ENCODE results near the gene FAM13A.
"Not testable (repeated sequence)": the region's sequence is repeated elsewhere in the genome, so short reads cannot be mapped to it uniquely, and the experiment has no call there.

The FAM13A gene

DNA sequence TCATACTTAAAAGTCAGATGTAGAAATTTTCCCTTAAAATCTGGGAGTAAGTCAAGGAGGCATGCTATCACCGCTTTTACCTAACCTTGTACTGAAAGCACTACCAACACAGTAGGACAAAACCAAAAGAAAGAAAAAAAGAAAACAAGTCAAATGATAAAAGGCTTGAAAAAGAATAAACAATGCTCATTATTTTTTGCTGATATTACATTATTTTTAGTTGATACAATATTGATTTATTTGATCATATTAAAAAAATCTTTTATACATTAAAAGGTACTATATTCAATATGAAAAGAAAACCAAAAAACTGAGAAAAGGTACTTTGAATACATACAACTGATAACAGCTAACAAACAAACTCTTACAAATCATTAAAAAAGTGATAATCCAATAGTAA, 164.3 kb downstream of the FAM13A start:
- DNase-seq: no peak

DNA sequence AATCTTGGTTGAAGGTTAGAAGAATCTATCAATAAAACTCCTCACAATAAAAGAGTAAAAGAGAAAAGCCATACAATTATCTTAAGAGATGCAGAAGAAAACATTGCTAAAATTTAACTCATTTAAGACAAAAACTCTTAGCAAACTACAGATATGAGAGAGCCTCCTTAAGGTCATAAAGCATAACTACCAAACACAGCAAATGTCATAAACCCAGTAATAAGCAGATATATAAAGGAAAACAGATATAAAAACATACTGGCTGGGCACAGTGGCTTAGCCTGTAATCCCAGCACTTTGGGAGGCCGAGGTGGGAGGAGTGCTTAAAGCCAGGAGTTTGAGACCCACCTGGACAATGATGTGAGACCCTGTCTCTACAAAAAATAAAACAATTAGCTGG, 165.3 kb downstream of the FAM13A start:
- DNase-seq: no peak

DNA sequence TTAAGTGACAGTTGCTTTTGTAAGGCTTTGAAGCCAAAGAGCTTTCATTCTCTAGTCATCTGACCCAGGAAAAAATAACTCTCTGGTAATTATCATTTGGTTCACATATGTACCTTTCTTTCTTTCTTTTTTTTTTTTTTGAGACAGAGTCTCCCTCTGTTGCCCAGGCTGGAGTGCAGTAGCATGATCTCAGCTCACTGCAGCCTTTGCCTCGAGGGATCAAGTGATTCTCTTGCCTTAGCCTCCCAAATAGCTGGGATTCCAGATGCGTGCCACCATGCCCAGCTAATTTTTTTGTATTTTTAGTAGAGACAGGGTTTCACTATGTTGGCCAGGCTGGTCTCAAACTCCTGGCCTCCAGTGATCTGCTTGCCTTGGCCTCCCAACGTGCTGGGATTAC, 169.6 kb downstream of the FAM13A start:
- DNase-seq: not testable (repeated sequence)

GRCh38 chr4:88881227-88881569, 175.8 kb downstream of the FAM13A start:
- no peak for DNase-seq

DNA sequence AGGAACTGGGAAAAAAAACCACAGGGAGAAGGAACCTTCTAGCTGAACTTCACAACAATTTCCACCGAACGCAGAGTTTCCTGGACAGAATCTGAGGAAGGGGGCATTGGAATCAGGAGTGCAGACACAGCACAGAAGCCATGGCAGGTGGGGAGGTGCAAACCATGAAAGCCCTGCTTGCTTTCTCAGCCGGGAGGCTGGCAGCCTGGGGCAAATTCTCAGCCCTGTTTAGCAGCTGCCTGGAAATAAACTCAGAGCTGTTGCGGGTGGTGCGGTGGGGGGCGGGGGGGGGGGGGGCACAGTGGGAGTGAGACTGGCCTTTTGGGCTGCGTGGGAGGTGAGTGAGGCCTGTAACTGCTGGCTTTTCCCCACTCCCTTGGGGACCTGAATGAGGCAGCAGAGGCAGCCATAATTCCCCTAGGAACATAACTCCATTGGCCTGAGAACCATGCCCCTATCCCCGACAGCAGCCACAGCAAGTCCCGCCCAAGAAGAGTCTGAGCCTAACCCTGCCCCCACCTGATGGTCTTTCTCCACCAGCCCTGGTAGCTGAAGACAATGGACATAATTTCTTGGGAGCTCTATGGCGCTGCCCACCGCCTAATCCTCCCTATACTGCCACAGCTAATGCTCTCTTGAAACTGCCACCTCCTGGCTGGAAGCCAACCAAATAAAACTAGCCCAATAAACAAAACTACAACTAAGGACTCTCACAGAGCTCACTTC, 176.3 kb downstream of the FAM13A start:
- no peak for DNase-seq

GRCh38 chr4:88879991-88880390, 177.0 kb downstream of the FAM13A start:
- no peak for DNase-seq

DNA sequence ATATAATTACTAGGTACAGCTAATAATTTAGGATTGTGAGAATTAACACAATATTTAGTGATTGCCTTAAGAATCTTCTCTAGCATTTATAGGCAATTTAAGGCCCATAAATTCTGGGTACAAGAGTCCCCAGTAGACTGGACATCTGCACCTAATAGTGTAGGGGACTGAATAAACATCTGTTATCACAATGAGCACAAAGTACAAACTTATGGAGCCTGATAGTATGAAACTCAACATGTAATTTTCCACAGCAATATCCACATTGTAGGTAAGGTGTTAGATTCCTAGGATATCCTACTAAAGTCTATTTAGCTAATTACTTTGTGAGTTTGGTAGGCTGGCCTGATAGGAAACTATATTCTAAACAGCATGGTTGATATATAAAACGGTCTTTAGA, 178.3 kb downstream of the FAM13A start:
- DNase-seq: no peak

DNA sequence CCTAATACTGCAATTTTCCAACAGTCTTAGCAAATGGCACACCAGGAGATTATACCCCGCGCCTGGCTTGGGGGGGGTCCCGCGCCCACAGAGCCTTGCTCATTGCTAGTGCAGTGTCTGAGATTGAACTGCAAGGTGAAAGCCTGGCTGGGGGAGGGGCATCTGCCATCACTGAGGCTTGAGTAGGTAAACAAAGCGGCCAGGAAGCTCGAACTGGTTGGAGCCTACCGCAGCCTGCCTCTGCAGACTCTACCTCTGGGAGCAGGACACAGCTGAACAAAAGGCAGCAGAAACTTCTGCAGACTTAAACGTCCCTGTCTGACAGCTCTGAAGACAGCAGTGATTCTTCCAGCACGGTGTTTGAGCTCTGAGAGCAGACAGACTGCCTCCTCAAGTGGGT, 186.6 kb downstream of the FAM13A start:
- no peak for DNase-seq

- DNase-seq: no peak
Observed at GRCh38 chr4:88868510-88868909, 188.5 kb downstream of the FAM13A start.

GRCh38 chr4:88866862-88867550, 190.0 kb downstream of the FAM13A start:
- no peak for DNase-seq

- DNase-seq: no peak
Observed at GRCh38 chr4:88865466-88865865, 191.5 kb downstream of the FAM13A start.

- DNase-seq: no peak
Observed at GRCh38 chr4:88865046-88865445, 191.9 kb downstream of the FAM13A start.

- no peak for DNase-seq
Observed at GRCh38 chr4:88860586-88860985, 196.4 kb downstream of the FAM13A start.

- no peak for DNase-seq
Observed at GRCh38 chr4:88859191-88859812, 197.7 kb downstream of the FAM13A start.

GRCh38 chr4:88858752-88859151, 198.2 kb downstream of the FAM13A start:
- DNase-seq: no peak

DNA sequence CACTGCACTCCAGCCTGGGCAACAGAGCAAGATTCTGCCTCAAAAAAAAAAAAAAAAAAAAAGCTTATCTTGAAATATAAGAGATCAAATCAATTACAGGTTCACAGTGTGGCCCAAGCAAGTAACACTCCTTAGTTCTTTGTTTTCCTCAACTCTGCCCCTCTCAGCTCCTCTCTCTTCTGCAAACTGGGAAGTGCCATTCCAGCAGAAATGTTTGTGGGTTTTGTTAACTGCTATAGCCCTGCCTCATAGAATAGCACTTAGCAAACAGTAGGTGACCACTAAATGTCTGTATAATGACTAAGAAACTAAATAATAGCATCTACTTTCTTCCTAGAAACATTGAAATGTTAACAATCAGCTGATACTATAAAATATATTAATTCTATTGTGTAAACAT, 199.4 kb downstream of the FAM13A start:
- DNase-seq: no peak

GRCh38 chr4:88854481-88854880, 202.5 kb downstream of the FAM13A start:
- no peak for DNase-seq

DNA sequence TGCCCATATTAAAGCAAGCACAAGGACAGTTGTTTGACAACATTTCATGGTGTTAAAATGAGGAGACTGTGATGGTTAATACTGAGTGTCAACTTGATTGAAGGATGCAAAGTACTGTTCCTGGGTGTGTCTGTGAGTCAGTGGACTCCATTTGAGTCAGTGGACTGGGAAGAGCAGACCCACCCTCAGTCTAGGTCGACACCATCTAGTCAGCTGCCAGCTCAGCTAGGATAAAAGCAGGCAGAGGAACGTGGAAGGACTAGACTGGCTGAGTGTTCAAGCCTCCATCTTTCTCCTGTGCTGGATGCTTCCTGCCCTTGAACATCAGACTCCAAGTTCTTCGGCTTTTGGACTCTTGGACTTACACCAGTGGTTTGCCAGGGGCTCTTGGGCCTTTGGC, 203.4 kb downstream of the FAM13A start:
- DNase-seq: not testable (repeated sequence)

- no peak for DNase-seq
Observed at GRCh38 chr4:88846206-88846790, 210.7 kb downstream of the FAM13A start.

- no peak for DNase-seq
Observed at GRCh38 chr4:88843067-88843685, 213.8 kb downstream of the FAM13A start.

- no peak for DNase-seq
Observed at GRCh38 chr4:88841635-88842034, 215.3 kb downstream of the FAM13A start.

DNA sequence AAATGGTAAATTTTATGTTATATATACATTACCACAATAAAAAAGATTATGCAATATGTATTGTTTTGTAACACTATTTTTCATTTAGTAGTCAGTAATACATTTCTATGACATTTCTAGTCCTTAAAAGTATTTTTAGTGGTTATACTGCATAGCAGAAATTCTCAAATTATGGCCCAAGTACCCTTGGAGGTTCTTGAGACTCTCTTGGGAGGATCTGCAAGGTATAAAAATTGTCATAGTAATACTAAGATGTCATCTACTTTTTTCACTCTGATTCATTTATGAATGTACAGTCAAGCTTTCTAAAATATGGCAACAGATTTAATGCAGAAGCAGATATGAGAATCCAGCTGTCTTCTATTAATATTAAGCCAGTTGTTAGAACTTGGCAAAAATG, 220.8 kb downstream of the FAM13A start:
- no peak for DNase-seq

DNA sequence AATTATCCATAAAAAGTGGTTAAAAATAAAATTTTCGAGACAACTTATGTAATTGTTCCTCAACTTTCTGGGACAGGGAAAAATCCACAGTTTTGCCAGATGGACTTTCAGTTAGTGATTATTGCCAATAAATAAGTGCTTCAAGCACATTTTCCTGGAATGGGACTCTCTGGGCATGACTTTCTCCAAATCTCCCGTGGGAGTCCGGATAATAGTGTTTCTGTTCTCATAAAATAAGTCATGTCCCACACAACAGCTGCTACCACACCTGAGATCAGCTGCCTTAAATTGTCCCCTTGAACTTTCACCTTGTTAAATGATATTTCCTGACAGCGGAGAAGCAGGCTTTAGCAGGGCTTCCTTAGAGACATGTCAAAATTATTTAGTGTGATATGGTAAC, 226.0 kb downstream of the FAM13A start:
- no peak for DNase-seq

GRCh38 chr4:88830598-88830997, 226.4 kb downstream of the FAM13A start:
- DNase-seq: no peak

Measured in activated effector memory CD4-positive, alpha-beta T cell treated with anti-CD3 and anti-CD28 coated beads, Interleukin-2, amount 50 U/mL, for 16 hours (primary cell).